Measurements from ENCODE around the gene LRRC74A.

GRCh38 chr14:76776428-76777251, 49.6 kb upstream of the LRRC74A start:
- TF ChIP-seq CTCF (IDR thresholded peaks at IDR 0.05) (no peak), POLR2A (IDR thresholded peaks at IDR 0.05) (no peak), EP300 (IDR thresholded peaks at IDR 0.05) (no peak)

All from ovary (tissue), 3 donors.